ENCODE measurements around the gene TPSAB1. TPM values are rescaled to one million over a fixed set of nuclear protein-coding genes. Genes with fewer than 3 reads are reported as not detected.

TPSAB1 gene
- total and polyA plus RNA-seq, 2 donors (not counting 1 experiment from before 2014, with no cell fraction given), result not detected

DNA sequence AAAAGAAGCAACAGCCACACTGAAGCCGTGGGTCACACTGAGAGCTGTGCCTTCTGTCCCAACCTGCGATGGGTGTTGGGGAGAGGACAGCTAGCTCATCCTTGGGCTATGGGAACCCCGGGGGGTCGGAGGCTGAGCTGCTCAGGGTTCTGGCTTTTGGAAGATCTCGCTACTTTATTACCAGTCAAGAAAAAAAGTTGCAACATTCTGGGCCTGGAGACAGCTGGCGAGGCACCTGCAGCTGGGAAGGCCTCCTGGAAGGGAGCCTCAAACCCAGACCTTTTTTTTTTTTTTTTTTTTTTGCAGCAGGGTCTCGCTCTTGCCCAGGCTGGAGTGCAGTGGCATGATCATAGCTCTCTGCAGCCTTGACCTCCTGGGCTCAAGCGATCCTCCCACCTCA is 40.3 kb downstream of the TPSAB1 start:
- Histone ChIP-seq H3K79me2 (ENCODE audit: control insufficient read depth, insufficient read depth, low read length) (no peaks in the 10 kb centered on the region), H3K4me2 (ENCODE audit: extremely low read depth, insufficient read depth, low read length) (no peak overlapping the region), H3K27ac (ENCODE audit: insufficient read depth, low read length) (no peak overlapping the region), H3K9me3 (ENCODE audit: control insufficient read depth, insufficient read depth, low read depth, low read length) (no peaks in the 10 kb centered on the region), H3K9ac (ENCODE audit: insufficient read depth, low read length) (no peak overlapping the region), H4K20me1 (ENCODE audit: control insufficient read depth, extremely low read depth, insufficient read depth, low read length) (no peaks in the 10 kb centered on the region), H3K27me3 (ENCODE audit: control insufficient read depth, insufficient read depth, low read length) (peaks cover 4% of the 10 kb centered on the region), H3K4me3 (replicated peaks in 1 of 4; ENCODE audit: control extremely low read depth in 1 of 4, insufficient read depth in 1 of 4, low read depth in 3 of 4, low read length in 4 of 4) (no peak overlapping the region), H3K36me3 (ENCODE audit: control insufficient read depth, insufficient read depth, low read length) (no peaks in the 10 kb centered on the region), H3K4me1 (ENCODE audit: control insufficient read depth, extremely low read depth, insufficient read depth, low read length) (no peaks in the 10 kb centered on the region), H2AFZ (ENCODE audit: low read length) (no peak overlapping the region)
- no peak for TF ChIP-seq EZH2 (IDR thresholded peaks at IDR 0.05; ENCODE audit: low read length, missing control alignments)
- TF ChIP-seq, protein P1, sequence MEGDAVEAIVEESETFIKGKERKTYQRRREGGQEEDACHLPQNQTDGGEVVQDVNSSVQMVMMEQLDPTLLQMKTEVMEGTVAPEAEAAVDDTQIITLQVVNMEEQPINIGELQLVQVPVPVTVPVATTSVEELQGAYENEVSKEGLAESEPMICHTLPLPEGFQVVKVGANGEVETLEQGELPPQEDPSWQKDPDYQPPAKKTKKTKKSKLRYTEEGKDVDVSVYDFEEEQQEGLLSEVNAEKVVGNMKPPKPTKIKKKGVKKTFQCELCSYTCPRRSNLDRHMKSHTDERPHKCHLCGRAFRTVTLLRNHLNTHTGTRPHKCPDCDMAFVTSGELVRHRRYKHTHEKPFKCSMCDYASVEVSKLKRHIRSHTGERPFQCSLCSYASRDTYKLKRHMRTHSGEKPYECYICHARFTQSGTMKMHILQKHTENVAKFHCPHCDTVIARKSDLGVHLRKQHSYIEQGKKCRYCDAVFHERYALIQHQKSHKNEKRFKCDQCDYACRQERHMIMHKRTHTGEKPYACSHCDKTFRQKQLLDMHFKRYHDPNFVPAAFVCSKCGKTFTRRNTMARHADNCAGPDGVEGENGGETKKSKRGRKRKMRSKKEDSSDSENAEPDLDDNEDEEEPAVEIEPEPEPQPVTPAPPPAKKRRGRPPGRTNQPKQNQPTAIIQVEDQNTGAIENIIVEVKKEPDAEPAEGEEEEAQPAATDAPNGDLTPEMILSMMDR (conservative IDR thresholded peaks at IDR 0.05 in 1 of 2, IDR thresholded peaks at IDR 0.05 in 1 of 2; ENCODE audit: low read depth in 1 of 2, low read length in 2 of 2), result no peak
- DNase-seq (ENCODE audit: low read depth in 2 of 2), result no peak

DNA sequence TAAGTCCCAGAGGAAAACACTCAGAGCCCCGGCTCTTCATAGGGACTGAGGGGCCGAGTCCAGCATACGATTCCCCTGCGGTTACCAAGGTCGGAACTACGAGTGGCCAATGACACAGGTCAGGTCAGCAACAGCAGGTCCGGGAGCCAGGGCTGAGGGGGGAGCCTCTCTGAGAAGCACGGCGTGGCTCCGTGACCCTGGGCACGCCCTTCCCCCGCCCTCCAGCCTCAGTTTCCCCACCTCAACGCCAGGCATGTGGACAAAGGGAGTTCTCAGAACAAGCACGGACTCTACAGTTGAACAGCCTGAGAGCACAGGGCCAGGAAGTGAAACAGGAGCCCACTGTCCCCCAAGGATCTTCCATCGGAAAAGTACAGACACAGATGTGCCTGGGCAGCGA is 41.0 kb downstream of the TPSAB1 start:
- H3K27ac ChIP-seq (ENCODE audit: insufficient read depth, low read length), result no peak overlapping the region
- no peaks in the 10 kb centered on the region for H3K4me1 ChIP-seq (ENCODE audit: control insufficient read depth, extremely low read depth, insufficient read depth, low read length)
- H3K36me3 ChIP-seq (ENCODE audit: control insufficient read depth, insufficient read depth, low read length), result no peaks in the 10 kb centered on the region
- H3K9me3 ChIP-seq (ENCODE audit: control insufficient read depth, insufficient read depth, low read depth, low read length), result no peaks in the 10 kb centered on the region
- no peak overlapping the region for H3K9ac ChIP-seq (ENCODE audit: insufficient read depth, low read length)
- H3K27me3 ChIP-seq (ENCODE audit: control insufficient read depth, insufficient read depth, low read length), result peaks cover 4% of the 10 kb centered on the region
- no peaks in the 10 kb centered on the region for H3K79me2 ChIP-seq (ENCODE audit: control insufficient read depth, insufficient read depth, low read length)
- DNase-seq (ENCODE audit: low read depth in 2 of 2), result no peak
- H4K20me1 ChIP-seq (ENCODE audit: control insufficient read depth, extremely low read depth, insufficient read depth, low read length), result no peaks in the 10 kb centered on the region
- no peak overlapping the region for H3K4me3 ChIP-seq (replicated peaks in 1 of 4; ENCODE audit: control extremely low read depth in 1 of 4, insufficient read depth in 1 of 4, low read depth in 3 of 4, low read length in 4 of 4)
- TF ChIP-seq, protein P1 (conservative IDR thresholded peaks at IDR 0.05 in 1 of 2, IDR thresholded peaks at IDR 0.05 in 1 of 2; ENCODE audit: low read depth in 1 of 2, low read length in 2 of 2), result no peak
- no peak for TF ChIP-seq EZH2 (IDR thresholded peaks at IDR 0.05; ENCODE audit: low read length, missing control alignments)
- no peak overlapping the region for H3K4me2 ChIP-seq (ENCODE audit: extremely low read depth, insufficient read depth, low read length)
- H2AFZ ChIP-seq (ENCODE audit: low read length), result no peak overlapping the region

DNA sequence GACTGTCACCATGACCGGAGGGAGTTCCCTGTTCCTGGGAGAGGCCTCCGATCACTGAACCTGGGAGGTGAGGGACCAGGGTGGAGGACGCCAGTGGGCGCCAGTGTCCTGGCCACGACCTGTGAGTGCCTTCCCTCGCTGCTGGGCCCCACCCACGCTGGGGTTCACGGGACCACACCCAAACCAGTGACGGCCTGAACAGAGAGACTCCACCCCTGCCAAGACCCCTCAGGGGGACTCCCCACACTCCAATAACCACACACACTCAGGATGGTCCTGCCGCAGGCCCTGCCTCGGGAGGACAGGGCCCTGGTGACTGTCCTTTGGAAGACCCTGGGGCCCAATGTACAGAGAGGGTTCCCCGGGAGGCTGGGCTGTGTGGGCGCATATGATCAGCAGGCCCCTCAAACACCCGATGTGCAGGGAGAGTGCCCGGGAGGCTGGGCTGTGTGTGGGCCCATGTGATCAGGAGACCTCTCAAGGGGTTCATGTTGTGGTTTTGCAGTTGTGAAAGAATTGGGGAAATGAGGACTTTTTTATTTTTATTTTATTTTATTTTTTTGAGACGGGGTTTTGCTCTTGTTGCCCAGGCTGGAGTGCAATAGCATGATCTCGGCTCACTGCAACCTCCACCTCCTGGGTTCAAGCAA is 41.9 kb downstream of the TPSAB1 start:
- Histone ChIP-seq H3K4me2 (ENCODE audit: extremely low read depth, insufficient read depth, low read length) (no peak overlapping the region), H2AFZ (ENCODE audit: low read length) (no peak overlapping the region), H3K27ac (ENCODE audit: insufficient read depth, low read length) (no peak overlapping the region), H3K36me3 (ENCODE audit: control insufficient read depth, insufficient read depth, low read length) (no peaks in the 10 kb centered on the region), H4K20me1 (ENCODE audit: control insufficient read depth, extremely low read depth, insufficient read depth, low read length) (no peaks in the 10 kb centered on the region), H3K79me2 (ENCODE audit: control insufficient read depth, insufficient read depth, low read length) (no peaks in the 10 kb centered on the region), H3K4me1 (ENCODE audit: control insufficient read depth, extremely low read depth, insufficient read depth, low read length) (no peaks in the 10 kb centered on the region), H3K9ac (ENCODE audit: insufficient read depth, low read length) (no peak overlapping the region), H3K27me3 (ENCODE audit: control insufficient read depth, insufficient read depth, low read length) (peaks cover 5% of the 10 kb centered on the region), H3K9me3 (ENCODE audit: control insufficient read depth, insufficient read depth, low read depth, low read length) (no peaks in the 10 kb centered on the region), H3K4me3 (replicated peaks in 1 of 4; ENCODE audit: control extremely low read depth in 1 of 4, insufficient read depth in 1 of 4, low read depth in 3 of 4, low read length in 4 of 4) (no peak overlapping the region)
- DNase-seq (ENCODE audit: low read depth in 2 of 2), result no peak
- TF ChIP-seq, protein P1 (conservative IDR thresholded peaks at IDR 0.05 in 1 of 2, IDR thresholded peaks at IDR 0.05 in 1 of 2; ENCODE audit: low read depth in 1 of 2, low read length in 2 of 2), result no peak
- TF ChIP-seq EZH2 (IDR thresholded peaks at IDR 0.05; ENCODE audit: low read length, missing control alignments), result no peak

Measured in fibroblast of lung (primary cell).